ENCODE data around the gene CSNK2B.

The CSNK2B gene

GRCh38 chr6:31665501-31666336 is at the start of gene CSNK2B:
Gene CSNK2B, plus strand, starts transcription at chr6:31666080. Its CDS starts 752 bp downstream, at chr6:31666832.
- DNase-seq: peak; percentile 84 to 95

DNA sequence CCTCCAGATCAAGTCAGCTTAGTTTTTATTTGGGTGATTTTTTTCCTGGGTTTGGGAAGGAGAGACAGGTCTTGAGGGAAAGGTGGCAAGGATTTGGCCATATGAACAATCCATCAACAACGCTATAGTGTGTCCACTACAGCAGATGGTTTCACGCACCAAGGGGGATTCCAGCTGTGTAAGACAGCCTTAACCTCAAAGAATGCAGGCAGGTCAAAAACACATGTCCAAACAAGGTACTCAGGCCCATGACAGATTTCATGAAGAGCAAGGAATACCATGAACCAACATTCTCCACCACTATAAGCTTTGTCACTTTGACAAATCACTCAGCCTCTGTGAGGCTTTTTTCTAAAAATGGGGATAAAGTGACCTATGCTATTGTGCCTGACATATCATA is 48.9 kb upstream of the CSNK2B start:
- DNase-seq: no peak

DNA sequence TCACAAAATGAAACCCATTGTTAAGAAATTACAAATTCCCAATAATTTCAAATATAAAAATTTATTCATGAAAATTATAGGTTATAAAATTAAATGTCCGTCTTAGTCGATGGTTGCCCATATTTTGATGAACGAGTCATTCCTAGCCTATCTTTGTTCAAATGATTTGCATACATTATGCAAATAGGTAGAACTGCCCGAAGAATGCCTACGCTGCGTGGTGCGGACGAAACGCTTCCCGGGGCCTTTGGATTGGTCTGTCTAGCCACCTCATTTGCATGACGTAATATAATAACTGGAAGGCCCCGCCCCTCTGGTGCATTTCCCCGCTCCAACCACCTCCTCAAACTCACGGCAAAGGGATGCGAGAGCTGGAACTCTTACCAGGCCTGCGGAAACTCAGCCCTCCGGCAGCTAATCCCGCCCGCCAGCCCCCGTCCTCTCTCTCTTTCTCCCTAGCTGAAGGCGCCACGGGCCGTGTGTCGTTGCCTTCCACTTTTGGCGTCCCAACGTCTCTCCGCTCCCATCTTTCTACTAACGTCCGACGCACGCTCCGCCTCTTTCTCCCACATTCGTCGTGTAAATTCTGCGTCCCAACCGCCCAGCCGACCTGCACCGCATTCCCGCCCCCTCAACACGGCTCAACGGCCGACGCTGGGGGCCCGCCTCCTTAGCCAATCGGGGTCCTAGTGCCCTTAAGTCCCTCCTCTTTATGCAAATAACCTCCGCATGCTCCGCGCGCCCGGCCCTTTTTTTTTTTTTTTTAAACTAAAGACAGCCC is 45.9 kb upstream of the CSNK2B start:
- DNase-seq: peak; percentile 98 to 99

DNA sequence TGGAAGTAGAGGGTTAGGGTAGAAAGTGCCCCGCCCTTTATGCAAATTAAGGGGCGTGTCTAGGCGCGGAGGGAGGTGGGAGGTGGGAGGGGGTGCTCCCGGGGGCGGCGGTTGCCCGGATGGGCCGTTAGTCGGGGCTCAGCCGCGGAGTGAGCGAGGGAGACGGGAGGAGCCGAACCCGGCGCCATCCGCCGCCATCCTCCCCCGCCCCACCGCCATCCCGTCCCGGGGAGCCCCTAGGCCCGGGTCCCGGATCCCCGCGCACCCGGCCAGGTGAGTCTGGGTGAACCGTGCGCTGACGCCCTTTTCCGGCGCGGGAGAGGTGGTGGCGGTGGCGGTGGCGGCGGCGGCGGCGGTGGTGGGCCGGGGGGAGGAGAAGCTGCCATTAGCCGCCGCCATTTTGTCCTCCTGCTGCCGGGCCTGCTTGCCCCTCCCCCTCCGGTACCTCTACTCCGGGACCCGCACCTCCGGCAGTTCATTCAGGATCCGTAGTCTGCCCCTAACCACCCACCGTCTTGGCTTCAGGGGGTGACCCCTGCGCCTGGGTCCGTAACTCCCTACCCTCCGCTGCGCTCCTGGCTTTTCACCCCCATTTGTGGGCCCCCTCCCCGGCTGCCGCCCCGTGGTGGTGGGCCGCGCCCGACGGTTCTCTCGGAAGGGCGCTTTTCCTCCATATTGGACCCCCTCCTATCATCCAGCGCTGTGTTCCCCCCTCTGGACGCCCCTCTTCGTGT is 45.1 kb upstream of the CSNK2B start, which contains the start of gene PRRC2A:
Gene PRRC2A (plus strand): TSS at position 130 of the 734 bp plus-strand sequence. CDS start 2,075 bp downstream, outside the sequence.
- DNase-seq: peak; percentile 98 to 99

GRCh38 chr6:31621320-31621939 is 44.5 kb upstream of the CSNK2B start:
- no peak for DNase-seq

GRCh38 chr6:31621991-31622390 is 43.9 kb upstream of the CSNK2B start:
- DNase-seq: no peak

GRCh38 chr6:31622684-31623091 is 43.2 kb upstream of the CSNK2B start:
- no peak for DNase-seq

GRCh38 chr6:31624070-31624469 is 41.8 kb upstream of the CSNK2B start:
- no peak for DNase-seq

DNA sequence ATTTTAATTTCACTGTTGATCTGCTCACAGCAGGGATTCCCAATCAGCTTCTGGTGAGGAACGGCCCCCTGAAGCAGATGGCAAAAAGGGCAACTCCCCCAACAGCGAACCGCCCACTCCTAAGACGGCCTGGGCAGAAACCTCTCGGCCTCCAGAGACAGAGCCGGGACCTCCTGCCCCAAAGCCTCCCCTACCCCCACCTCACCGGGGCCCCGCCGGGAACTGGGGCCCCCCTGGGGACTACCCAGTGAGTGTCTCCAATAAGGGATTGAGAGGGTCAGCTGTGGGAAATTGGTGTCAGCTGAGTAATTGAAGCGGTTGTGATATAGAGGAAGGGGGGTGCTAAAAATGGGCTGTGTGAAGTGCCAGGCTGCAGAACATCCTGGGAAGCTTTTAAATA is 38.9 kb upstream of the CSNK2B start:
- no peak for DNase-seq

GRCh38 chr6:31627690-31628287 is 38.1 kb upstream of the CSNK2B start:
- no peak for DNase-seq

DNA sequence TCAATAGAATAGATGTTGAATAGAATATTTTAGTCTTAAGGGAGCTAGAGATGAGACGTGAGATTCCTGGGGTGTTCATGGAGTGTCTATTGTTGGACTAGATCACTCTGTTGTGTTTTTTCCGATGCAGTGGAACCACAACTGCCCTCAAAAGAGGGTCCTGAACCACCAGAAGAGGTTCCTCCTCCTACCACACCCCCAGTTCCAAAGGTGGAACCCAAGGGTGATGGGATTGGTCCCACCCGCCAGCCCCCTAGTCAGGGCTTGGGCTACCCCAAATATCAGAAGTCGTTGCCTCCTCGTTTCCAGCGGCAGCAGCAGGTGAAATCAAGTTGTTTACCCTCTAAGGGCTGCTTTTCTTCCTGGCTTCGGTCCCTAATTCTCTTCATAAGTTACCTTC is 36.9 kb upstream of the CSNK2B start:
- DNase-seq: no peak

DNA sequence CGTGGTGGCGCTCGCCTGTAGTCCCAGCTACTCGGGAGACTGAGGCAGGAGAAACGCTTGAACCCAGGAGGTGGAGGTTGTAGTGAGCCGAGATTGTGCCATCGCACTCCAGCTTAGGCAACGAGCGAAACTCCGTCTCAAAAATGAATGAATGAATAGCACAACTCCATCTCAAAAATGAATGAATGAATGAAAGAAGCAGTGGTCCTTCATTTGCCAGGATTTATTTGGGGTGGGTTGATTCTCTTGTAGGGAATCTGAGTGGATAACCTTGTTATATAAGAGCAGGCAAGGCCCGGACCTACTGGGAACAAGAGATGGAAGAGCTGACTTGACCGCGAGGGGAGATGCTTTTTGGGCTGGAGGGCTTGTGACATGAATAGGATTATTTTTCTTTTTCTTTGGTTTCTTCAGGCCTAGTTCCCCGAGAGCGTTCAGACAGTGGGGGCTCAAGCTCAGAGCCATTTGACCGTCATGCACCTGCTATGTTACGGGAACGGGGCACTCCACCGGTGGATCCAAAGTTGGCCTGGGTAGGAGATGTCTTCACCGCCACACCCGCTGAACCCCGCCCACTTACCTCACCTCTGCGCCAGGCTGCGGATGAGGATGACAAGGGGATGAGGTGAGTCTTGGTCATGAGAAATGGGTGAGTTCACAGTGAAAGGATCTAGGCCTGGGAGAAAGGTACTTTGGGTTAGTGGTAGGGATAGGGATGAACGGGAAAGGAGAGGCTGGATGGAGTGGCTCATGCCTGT is 35.5 kb upstream of the CSNK2B start:
- no peak for DNase-seq

GRCh38 chr6:31631209-31631608 is 34.7 kb upstream of the CSNK2B start:
- DNase-seq: no peak

GRCh38 chr6:31631681-31632278 is 34.1 kb upstream of the CSNK2B start:
- no peak for DNase-seq

DNA sequence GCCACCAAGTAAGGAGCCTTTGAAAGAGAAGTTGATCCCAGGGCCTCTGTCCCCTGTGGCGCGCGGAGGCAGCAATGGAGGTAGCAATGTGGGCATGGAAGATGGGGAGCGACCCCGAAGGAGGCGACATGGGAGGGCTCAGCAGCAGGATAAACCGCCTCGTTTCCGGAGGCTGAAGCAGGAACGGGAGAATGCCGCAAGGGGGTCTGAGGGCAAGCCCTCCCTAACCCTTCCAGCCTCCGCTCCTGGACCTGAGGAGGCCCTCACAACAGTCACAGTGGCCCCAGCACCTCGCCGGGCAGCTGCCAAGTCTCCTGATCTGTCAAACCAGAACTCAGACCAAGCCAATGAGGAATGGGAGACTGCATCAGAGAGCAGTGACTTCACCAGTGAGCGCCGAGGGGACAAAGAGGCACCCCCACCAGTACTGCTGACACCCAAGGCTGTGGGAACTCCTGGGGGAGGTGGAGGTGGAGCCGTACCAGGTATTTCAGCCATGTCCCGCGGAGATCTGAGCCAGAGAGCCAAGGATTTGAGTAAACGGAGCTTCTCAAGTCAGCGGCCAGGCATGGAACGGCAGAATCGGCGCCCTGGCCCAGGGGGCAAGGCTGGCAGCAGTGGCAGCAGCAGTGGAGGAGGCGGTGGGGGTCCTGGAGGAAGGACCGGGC is 33.5 kb upstream of the CSNK2B start:
- no peak for DNase-seq

DNA sequence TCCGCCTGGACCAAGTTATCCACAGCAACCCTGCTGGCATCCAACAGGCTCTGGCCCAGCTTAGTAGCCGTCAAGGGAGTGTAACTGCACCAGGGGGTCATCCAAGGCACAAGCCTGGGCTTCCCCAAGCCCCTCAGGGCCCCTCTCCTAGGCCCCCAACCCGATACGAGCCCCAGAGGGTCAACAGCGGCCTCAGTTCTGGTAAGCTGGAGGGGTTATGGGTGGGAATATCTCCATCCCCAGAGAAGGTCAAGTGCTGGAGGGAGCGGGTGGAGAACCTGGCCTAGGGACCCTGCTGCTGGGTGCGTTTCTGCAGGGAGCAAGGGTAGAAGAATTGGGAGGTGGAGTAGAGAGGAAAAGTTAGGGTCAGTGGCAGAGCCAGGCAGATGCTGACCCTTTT is 32.4 kb upstream of the CSNK2B start:
- DNase-seq: no peak

- DNase-seq: no peak
These were observed 31.7 kb upstream of the CSNK2B start for GRCh38 chr6:31634131-31634530.

GRCh38 chr6:31634969-31635575 is 30.8 kb upstream of the CSNK2B start:
- DNase-seq: no peak

DNA sequence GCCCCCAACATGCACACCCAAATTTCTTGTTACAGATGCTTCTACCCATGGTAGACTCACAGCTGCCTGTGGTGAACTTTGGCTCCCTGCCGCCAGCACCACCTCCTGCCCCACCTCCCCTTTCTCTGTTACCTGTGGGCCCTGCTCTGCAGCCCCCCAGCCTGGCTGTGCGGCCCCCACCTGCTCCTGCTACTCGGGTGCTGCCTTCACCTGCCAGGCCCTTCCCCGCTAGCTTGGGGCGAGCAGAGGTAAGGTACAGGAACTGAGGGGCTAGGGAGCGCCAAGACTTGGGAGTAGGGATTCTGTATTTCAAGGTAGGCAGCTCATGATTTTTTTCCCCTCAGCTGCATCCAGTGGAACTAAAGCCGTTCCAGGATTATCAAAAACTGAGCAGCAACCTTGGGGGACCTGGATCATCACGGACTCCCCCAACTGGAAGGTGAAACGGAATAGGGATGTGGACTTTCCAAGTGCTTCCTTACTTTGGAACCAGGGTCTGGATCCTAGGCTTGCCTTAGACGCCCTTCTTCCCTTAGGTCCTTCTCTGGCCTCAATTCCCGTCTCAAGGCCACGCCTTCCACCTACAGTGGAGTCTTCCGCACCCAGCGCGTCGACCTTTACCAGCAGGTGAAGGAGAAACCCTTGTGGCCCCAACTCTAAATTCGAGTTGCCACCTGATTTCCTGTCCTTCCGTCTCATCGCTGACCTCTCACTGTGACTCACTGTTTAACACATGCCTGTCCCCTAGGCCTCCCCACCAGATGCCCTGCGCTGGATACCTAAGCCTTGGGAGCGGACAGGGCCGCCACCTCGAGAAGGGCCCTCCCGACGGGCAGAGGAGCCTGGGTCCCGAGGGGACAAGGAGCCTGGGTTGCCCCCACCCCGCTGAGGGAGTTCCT is 28.9 kb upstream of the CSNK2B start:
- no peak for DNase-seq

All from NCI-H187 (cell line).